ENCODE measurements around the gene WWTR1.

The WWTR1 gene

DNA sequence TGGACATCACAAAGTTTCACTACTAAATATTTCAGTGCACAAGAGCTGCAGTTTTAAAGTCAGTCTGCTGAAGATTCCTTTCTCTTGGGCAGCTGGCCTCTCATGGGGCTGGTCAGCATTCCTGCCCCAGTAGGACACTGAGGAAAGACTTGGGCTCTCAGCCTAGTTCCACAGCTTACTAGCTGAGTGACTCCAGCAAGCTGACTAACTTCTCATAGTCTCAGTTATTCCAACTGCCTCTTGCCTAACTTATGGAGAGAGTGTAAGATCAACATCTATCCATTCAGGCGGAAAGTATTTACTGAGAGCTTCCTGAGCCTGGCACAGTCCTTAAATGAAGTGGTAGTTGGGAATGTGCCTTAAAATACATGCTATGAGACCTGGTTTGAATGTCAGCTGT lies 156.3 kb downstream of the WWTR1 start:
- H3K27me3 ChIP-seq (replicated peaks; ENCODE audit: control insufficient read depth, insufficient read depth, low read length) = no peaks in the 10 kb centered on the region
- peaks cover 20% of the 10 kb centered on the region for H3K4me1 ChIP-seq (ENCODE audit: control insufficient read depth, insufficient read depth, low read length)
- H3K9me3 ChIP-seq (ENCODE audit: control insufficient read depth, low read length) = no peaks in the 10 kb centered on the region
- peak overlapping the region; percentile 48 for H3K4me3 ChIP-seq (ENCODE audit: low read length)
- H3K9ac ChIP-seq (ENCODE audit: low read length) = peak overlapping the region; percentile 69
- DNase-seq (ENCODE audit: low read depth) = peak; percentile 89
- no peaks in the 10 kb centered on the region for H3K36me3 ChIP-seq (ENCODE audit: control insufficient read depth, insufficient read depth, low read length, severe bottlenecking)

DNA sequence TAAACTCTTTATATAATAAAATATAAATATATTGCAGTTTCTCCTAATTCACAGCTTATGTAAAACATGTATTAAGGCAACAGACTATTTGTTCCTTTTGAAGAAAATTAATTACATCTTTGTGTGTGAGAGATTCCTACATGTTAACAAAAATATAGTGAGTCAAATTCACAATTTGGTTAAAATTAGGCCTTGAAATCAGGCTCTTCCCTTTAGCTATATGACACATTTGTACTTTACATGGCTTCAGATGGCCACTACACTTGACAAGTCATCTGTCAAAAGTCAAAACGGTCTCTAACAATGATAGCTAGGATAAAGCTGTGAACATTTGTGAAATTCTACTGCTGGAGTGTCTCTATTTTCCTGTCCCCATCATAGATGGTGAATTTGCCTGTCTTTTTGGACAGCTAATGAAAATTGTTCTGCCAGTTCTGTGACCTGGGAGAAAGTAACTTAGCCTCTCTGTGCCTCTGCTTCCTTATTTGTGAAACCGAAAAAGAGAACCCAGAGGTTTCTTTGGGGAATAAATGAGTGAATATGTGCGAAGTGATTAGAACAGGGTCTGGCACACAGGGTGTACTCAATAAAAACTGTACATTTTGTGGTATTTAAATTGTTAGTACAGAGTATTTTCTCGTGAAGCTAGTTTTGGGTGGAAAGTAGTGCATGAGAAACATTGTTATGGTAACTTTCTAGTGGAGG lies 159.7 kb downstream of the WWTR1 start:
- no peaks in the 10 kb centered on the region for H3K27me3 ChIP-seq (replicated peaks; ENCODE audit: control insufficient read depth, insufficient read depth, low read length)
- no peaks in the 10 kb centered on the region for H3K36me3 ChIP-seq (ENCODE audit: control insufficient read depth, insufficient read depth, low read length, severe bottlenecking)
- H3K4me1 ChIP-seq (ENCODE audit: control insufficient read depth, insufficient read depth, low read length) = peaks cover 34% of the 10 kb centered on the region
- no peak for DNase-seq (ENCODE audit: low read depth)
- no peaks in the 10 kb centered on the region for H3K9me3 ChIP-seq (ENCODE audit: control insufficient read depth, low read length)
- no peak overlapping the region for H3K9ac ChIP-seq (ENCODE audit: low read length)
- H3K4me3 ChIP-seq (ENCODE audit: low read length) = no peak overlapping the region

DNA sequence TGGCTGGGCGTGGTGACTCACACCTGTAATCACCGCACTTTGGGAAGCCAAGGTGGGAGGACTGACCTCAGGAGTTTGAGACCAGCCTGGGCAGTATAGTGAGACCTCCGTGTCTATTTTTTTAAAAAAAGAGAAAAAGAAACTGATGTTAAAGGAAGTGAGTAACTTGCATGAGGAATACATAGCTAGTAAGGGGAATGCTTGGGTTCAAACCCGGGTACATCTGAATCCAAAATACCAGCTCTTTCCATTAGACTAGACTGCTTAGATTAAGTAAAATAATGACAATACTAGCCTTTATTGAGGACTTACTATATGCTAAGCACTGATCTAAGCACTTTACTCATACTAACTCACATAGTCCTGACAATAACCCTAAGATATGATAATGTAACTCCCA lies 160.9 kb downstream of the WWTR1 start:
- Histone ChIP-seq H3K4me1 (ENCODE audit: control insufficient read depth, insufficient read depth, low read length) (peaks cover 31% of the 10 kb centered on the region), H3K27me3 (replicated peaks; ENCODE audit: control insufficient read depth, insufficient read depth, low read length) (no peaks in the 10 kb centered on the region)
- no peak for DNase-seq (ENCODE audit: low read depth)

DNA sequence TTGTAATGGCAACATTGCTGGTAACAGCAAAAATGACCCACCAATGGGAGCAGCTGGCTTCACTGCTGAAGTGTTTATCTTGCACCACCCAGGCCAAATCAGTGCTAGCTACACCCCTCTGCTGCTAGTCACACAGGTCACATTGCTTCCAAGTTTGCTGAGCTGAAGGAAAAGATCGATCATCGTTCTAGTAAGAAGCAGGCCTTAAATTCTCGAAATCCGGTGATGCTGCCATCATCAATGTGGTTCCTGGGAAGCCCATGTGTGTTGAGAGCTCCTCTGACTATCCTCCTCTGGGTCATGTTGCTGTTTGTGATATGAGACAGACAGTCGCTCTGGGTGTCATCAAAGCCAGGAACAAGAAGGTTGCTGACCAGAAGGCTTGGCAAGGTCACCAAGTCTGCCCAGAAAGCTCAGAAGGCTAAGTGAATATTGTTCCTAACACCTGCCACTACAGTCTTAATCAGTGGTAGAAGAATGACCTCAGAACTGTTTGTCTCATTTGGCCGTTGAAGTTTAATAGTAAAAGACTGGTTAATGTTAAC lies 162.2 kb downstream of the WWTR1 start:
- Histone ChIP-seq H3K4me1 (ENCODE audit: control insufficient read depth, insufficient read depth, low read length) (peaks cover 21% of the 10 kb centered on the region), H3K9ac (ENCODE audit: low read length) (peak overlapping the region; percentile 24), H3K36me3 (ENCODE audit: control insufficient read depth, insufficient read depth, low read length, severe bottlenecking) (no peaks in the 10 kb centered on the region), H3K27me3 (replicated peaks; ENCODE audit: control insufficient read depth, insufficient read depth, low read length) (no peaks in the 10 kb centered on the region), H3K9me3 (ENCODE audit: control insufficient read depth, low read length) (no peaks in the 10 kb centered on the region), H3K4me3 (ENCODE audit: low read length) (no peak overlapping the region)
- DNase-seq (ENCODE audit: low read depth) = no peak

More for the DNA sequence above, 160.9 kb downstream of the WWTR1 start:
- no peaks in the 10 kb centered on the region for H3K9me3 ChIP-seq (ENCODE audit: control insufficient read depth, low read length)
- H3K36me3 ChIP-seq (ENCODE audit: control insufficient read depth, insufficient read depth, low read length, severe bottlenecking) = no peaks in the 10 kb centered on the region
- H3K4me3 ChIP-seq (ENCODE audit: low read length) = peak overlapping the region; percentile 15
- H3K9ac ChIP-seq (ENCODE audit: low read length) = no peak overlapping the region

DNA sequence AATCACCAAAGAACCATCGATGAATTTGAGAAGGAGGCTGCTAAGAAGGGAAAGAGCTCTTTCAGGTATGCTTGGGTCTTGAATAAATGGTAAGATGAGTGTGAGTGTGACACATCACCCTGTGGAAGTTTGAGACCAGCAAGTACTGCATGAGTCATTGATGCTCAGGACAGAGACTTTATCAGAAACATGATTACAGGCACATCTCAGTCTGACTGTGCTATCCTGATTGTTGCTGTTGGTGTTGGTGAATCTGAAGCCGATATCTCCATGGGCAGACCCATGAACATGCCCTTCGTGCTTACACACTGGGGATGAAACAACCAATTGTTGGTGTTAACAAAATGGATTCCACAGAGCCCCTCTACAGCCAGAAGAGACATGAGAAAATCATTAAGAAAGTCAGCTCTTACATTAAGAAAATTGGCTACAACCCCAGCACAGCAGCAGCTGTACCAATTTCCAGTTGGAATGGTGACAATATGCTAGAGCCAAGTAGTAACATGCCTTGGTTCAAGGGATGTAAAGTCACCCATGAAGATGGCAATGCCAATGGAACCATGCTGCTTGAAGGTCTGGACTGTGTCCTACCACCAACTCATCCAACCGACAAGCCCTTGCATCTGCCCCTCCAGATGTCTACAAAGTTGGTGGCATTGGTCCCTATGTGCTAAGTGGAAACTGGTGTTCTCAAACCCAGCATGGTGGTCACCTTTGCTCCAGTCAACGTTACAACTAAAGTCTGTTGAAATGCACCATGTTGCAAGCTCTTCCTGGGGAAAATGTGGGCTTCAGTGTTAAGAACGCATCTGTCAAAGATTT lies 162.9 kb downstream of the WWTR1 start:
- Histone ChIP-seq H3K9ac (ENCODE audit: low read length) (no peak overlapping the region), H3K27me3 (replicated peaks; ENCODE audit: control insufficient read depth, insufficient read depth, low read length) (no peaks in the 10 kb centered on the region), H3K4me1 (ENCODE audit: control insufficient read depth, insufficient read depth, low read length) (peaks cover 27% of the 10 kb centered on the region), H3K4me3 (ENCODE audit: low read length) (no peak overlapping the region), H3K9me3 (ENCODE audit: control insufficient read depth, low read length) (no peaks in the 10 kb centered on the region), H3K36me3 (ENCODE audit: control insufficient read depth, insufficient read depth, low read length, severe bottlenecking) (no peaks in the 10 kb centered on the region)
- peak; percentile 31 for DNase-seq (ENCODE audit: low read depth)

DNA sequence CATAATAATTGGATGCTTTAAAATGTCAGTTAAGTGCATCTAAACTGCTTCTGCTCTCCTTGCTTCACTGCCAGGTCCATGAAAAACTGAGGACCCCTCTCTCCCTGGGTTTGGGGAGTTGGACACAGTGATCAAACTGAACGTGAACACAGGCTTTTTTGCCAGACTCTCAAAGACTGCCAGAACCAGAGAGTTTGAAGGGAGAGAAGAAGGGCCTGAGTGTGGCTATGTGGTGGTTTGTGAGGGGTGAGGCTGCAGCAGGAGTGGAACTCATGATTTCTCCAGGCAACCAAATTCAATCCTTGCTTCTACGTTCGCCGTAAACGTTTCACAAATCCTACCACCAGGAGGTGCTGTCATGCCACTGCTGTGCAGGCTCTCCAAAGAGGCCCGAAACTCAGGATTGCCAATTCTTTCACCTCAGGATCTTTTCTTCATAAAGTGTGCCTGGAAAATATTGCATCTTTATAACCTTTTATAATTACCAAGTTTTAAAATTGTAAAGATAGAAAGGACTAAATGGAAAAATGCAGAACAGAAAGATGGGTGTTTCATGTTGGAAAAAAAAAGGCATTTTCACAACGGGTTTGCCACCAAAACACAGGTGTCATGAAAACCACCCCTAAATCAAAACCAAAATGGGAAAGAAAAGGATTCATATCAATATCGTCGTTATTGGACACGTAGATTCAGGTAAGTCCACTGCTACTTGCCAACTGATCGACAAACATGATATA lies 163.6 kb downstream of the WWTR1 start:
- H3K9me3 ChIP-seq (ENCODE audit: control insufficient read depth, low read length) = no peaks in the 10 kb centered on the region
- H3K4me3 ChIP-seq (ENCODE audit: low read length) = no peak overlapping the region
- H3K9ac ChIP-seq (ENCODE audit: low read length) = no peak overlapping the region
- no peaks in the 10 kb centered on the region for H3K27me3 ChIP-seq (replicated peaks; ENCODE audit: control insufficient read depth, insufficient read depth, low read length)
- no peaks in the 10 kb centered on the region for H3K36me3 ChIP-seq (ENCODE audit: control insufficient read depth, insufficient read depth, low read length, severe bottlenecking)
- peaks cover 34% of the 10 kb centered on the region for H3K4me1 ChIP-seq (ENCODE audit: control insufficient read depth, insufficient read depth, low read length)
- DNase-seq (ENCODE audit: low read depth) = peak; percentile 89

DNA sequence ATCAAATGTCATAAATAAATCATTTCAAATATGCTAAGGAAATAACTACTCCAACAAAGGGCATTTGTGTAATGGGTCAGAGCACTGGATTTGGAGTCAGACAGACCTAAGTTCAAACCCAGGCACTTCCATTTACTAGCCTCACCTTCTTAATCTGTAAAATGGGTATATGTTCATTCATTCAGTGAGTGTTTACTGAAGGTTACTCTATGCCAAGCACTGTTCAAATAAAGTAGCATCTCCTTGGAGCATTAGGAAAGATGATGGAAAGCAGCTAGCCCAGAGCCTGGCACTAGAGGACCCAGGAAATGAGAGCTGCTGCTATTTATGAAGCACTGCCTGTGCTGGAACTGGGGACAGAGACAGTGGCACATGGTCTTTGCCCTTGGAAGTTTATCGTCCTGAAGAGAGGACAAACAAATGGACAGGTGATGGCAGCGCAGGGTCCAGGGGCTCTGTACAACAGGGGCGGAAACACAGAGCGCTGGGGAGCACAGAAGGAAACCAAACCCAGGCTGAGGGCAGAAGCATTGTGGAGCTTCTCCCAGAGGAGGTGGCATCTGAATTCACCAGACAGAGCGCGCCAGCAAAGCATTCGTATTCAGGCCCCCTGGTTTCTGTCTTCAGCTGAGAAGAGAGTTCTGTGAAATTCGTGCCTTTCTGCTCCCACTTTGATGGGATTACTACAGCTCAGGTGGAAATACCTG lies 164.4 kb downstream of the WWTR1 start:
- no peak overlapping the region for H3K4me3 ChIP-seq (ENCODE audit: low read length)
- no peak overlapping the region for H3K9ac ChIP-seq (ENCODE audit: low read length)
- no peak for DNase-seq (ENCODE audit: low read depth)
- no peaks in the 10 kb centered on the region for H3K36me3 ChIP-seq (ENCODE audit: control insufficient read depth, insufficient read depth, low read length, severe bottlenecking)
- no peaks in the 10 kb centered on the region for H3K9me3 ChIP-seq (ENCODE audit: control insufficient read depth, low read length)
- H3K4me1 ChIP-seq (ENCODE audit: control insufficient read depth, insufficient read depth, low read length) = peaks cover 34% of the 10 kb centered on the region
- H3K27me3 ChIP-seq (replicated peaks; ENCODE audit: control insufficient read depth, insufficient read depth, low read length) = no peaks in the 10 kb centered on the region

DNA sequence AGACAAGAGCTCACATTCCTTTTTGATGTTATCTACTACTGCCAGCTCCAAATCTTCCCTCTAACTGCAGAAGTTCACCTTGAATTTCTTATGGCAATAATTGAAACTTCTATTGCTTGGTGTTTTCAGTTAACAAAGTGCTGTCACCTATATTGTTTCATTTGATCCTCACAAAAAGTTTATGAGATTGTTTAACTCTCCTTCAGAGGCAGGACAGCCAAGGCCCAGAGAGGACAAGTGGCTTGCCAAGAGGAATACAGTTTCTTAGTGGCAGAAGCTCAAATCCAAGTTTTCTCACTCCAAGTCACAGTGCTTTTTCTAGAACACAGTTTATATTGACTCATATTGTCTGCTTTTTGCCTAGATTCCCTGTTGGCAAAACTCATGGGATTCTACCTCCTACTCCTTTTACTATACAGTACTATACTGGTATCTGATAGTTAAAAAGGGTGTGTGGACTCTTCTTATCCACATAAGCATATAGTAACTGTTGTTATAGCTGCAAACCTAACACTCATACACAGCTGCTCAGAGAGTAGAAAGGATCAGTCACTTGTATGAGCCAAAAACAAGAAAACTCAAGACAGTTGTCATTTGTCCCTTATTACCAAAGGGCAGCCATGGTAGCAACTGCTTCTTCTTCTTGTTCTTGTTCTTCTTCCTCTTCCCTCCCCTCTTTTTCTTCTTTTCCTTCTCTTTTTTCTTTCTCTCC lies 167.4 kb downstream of the WWTR1 start:
- Histone ChIP-seq H3K9me3 (ENCODE audit: control insufficient read depth, low read length) (no peaks in the 10 kb centered on the region), H3K4me1 (ENCODE audit: control insufficient read depth, insufficient read depth, low read length) (peaks cover 29% of the 10 kb centered on the region), H3K27me3 (replicated peaks; ENCODE audit: control insufficient read depth, insufficient read depth, low read length) (no peaks in the 10 kb centered on the region), H3K9ac (ENCODE audit: low read length) (peak overlapping the region; percentile 2), H3K36me3 (ENCODE audit: control insufficient read depth, insufficient read depth, low read length, severe bottlenecking) (no peaks in the 10 kb centered on the region), H3K4me3 (ENCODE audit: low read length) (no peak overlapping the region)
- no peak for DNase-seq (ENCODE audit: low read depth)

DNA sequence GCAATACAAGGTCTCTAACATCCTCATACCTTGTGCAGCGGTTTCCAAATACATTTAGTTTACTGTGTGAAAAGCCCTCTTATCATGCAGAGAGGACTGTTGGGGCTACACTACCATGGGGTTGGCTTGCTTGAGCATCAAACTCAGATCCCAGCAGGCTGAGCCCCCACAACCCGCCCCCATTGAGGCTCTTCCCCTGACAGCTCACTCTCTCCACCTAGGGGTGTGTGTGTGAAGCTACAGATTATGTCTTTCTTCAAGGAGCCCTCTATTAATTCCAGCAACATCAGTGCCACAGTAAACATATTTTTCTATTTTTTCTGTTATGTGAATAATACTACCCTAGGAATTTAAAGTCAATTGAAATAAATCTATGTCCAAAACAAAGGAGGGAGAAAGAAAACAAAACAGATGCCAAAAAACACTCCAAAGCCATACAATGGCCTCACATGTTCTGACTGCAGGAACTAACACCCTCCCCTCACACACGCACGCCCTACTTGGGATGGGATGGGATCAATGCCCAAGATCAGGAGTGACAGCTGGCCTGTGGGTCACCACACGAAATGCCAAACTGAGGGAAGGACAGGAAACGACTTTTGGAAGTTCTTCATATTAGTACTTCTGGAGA lies 168.7 kb downstream of the WWTR1 start:
- Histone ChIP-seq H3K4me3 (ENCODE audit: low read length) (no peak overlapping the region), H3K4me1 (ENCODE audit: control insufficient read depth, insufficient read depth, low read length) (peaks cover 20% of the 10 kb centered on the region), H3K36me3 (ENCODE audit: control insufficient read depth, insufficient read depth, low read length, severe bottlenecking) (no peaks in the 10 kb centered on the region), H3K27me3 (replicated peaks; ENCODE audit: control insufficient read depth, insufficient read depth, low read length) (no peaks in the 10 kb centered on the region), H3K9me3 (ENCODE audit: control insufficient read depth, low read length) (no peaks in the 10 kb centered on the region), H3K9ac (ENCODE audit: low read length) (no peak overlapping the region)
- peak; percentile 31 for DNase-seq (ENCODE audit: low read depth)

DNA sequence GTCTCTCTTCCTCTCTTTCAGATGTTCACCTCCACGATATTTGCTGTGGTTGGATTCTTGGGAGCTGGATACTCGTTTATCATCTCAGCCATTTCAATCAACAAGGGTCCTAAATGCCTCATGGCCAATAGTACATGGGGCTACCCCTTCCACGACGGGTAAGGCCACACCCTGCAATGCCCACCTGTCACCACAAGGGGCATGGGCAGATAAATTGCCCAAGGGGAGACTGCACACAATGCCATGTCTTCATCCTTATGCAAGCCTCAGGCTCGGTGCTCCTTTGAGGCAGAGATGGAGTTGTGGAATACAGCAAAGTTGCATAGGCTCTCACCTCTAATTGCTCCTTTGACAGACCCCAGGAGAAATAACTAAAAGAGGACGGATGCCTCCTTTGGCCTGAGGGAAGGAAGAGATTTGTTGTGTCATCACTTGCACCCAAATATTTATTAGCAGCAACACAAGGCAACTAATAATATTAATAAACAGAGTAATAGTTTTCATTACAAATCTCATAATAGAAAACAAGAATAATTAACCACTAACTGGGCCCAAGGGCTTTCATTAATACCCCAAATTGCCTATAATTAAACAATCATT lies 170.1 kb downstream of the WWTR1 start:
- H3K9me3 ChIP-seq (ENCODE audit: control insufficient read depth, low read length) = no peaks in the 10 kb centered on the region
- no peaks in the 10 kb centered on the region for H3K36me3 ChIP-seq (ENCODE audit: control insufficient read depth, insufficient read depth, low read length, severe bottlenecking)
- H3K9ac ChIP-seq (ENCODE audit: low read length) = no peak overlapping the region
- H3K4me3 ChIP-seq (ENCODE audit: low read length) = no peak overlapping the region
- H3K27me3 ChIP-seq (replicated peaks; ENCODE audit: control insufficient read depth, insufficient read depth, low read length) = no peaks in the 10 kb centered on the region
- DNase-seq (ENCODE audit: low read depth) = no peak
- peaks cover 18% of the 10 kb centered on the region for H3K4me1 ChIP-seq (ENCODE audit: control insufficient read depth, insufficient read depth, low read length)

Data from adipocyte (in vitro differentiated cells).